Duodenal mucosa (tissue), 2 donors: ENCODE data around the gene ATG7.

Experiments used
- H3K27ac ChIP-seq: one replicate; pipeline ENCODE4 v1.7.0; 2013; ENCODE audit warnings: low read depth, low read length
- H3K27me3 ChIP-seq, 2 donors: one replicate each; pipeline ENCODE4 v1.7.0; 2013; ENCODE audit warnings: low read length in 2 of 2, control low read depth in 1 of 2; ENCODE audit not compliant: insufficient read depth in 2 of 2, control insufficient read depth in 1 of 2
- H3K36me3 ChIP-seq, 2 donors: one replicate each; pipeline ENCODE4 v1.7.0; 2013; ENCODE audit warnings: low read length in 2 of 2, control low read depth in 1 of 2; ENCODE audit not compliant: insufficient read depth in 2 of 2, control insufficient read depth in 1 of 2
- H3K4me1 ChIP-seq, 2 donors: one replicate each; pipeline ENCODE4 v1.7.0; 2013; ENCODE audit warnings: low read length in 2 of 2, control low read depth in 1 of 2; ENCODE audit not compliant: insufficient read depth in 2 of 2, control insufficient read depth in 1 of 2
- H3K4me3 ChIP-seq, 2 donors: one replicate each; pipeline ENCODE4 v1.7.0; 2013; ENCODE audit warnings: low read length in 2 of 2, low read depth in 1 of 2
- H3K9ac ChIP-seq, 2 donors: one replicate each; pipeline ENCODE4 v1.7.0; 2013; ENCODE audit warnings: low read length in 2 of 2, low read depth in 1 of 2
- H3K9me3 ChIP-seq, 2 donors: one replicate each; pipeline ENCODE4 v1.7.0; 2013; ENCODE audit warnings: low read length in 2 of 2, control low read depth in 1 of 2; ENCODE audit not compliant: control insufficient read depth in 1 of 2

ATG7 gene

DNA sequence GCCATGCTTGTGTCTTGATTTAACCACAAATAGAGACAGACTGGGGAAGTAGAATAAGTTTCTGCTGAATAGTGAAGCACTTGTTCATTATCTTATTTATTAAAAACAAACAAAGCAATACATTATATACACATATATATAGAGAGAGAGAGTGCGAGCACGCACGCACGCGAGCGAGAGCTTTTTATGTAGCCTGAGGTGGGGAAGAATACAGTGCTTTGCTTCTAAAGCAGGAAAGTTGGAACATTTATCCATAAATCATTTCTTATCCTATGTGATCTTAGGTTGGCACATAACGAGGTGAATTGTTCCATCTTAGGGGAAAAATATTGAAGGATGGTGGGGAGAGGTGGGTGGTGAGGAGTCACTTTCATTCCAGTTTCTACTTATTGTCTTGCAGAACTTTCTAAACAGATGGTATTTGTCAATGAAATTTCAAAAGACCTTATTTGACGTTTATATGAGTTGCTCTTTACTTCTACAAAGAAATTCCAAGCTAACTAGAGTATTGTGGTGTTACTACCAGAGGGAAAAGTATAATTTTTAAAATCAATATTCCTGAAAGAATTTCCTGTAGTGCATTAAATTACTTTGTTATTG, 110.0 kb downstream of the ATG7 start:
- Histone ChIP-seq H3K9me3 (no peaks in the 10 kb centered on the region), H3K9ac (no peak overlapping the region), H3K27ac (no peak overlapping the region), H3K36me3 (peaks cover 0 to 5% of the 10 kb centered on the region in 2 donors), H3K4me1 (no peaks in the 10 kb centered on the region), H3K27me3 (no peaks in the 10 kb centered on the region), H3K4me3 (no peak overlapping the region)

DNA sequence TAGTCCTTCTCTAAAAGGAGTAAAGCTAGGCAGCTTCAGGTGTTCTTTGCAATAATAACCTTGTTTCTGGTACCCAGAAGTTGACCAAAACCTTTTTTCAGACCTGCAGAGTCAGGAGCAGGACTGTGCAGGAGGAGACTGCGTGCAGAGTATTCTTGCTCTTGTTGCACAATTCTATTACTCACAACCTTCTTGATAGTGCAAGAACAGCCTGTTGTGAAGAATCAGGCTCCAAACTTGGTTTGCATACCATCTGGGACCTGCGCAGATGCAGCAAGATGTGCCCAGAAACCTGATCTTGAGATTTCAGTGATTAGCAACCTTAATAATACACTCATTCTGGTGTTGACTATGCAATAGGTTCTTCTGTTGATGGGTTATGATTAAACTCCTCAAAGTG, 111.9 kb downstream of the ATG7 start:
- no peaks in the 10 kb centered on the region for H3K9me3 ChIP-seq
- no peak overlapping the region for H3K4me3 ChIP-seq
- no peak overlapping the region for H3K9ac ChIP-seq
- H3K36me3 ChIP-seq = peaks cover 0 to 5% of the 10 kb centered on the region in 2 donors
- no peak overlapping the region for H3K27ac ChIP-seq
- H3K27me3 ChIP-seq = no peaks in the 10 kb centered on the region
- H3K4me1 ChIP-seq = no peaks in the 10 kb centered on the region

DNA sequence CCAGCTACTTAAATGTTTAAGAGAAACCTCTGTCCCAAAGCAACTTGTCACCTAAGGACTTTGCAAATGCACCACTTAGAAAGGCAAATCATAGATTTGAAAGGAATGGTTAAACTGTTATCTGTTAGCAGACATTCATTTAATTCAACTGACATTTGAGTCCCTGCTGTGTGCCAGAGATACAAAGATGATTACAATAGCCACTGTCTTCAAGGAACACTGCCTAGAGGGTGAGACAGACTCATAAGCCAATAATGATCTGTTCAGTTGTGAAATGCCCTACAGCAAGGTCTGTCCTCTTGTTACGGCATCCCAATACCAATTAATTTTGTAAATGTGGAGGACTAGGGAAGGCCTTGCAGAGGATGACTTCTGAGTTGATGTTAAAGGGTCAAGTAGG, 113.1 kb downstream of the ATG7 start:
- no peaks in the 10 kb centered on the region for H3K9me3 ChIP-seq
- H3K4me3 ChIP-seq = no peak overlapping the region
- no peak overlapping the region for H3K9ac ChIP-seq
- no peak overlapping the region for H3K27ac ChIP-seq
- H3K36me3 ChIP-seq = peaks cover 0 to 5% of the 10 kb centered on the region in 2 donors
- H3K4me1 ChIP-seq = peaks cover under 1 to 3% of the 10 kb centered on the region in 2 donors
- no peaks in the 10 kb centered on the region for H3K27me3 ChIP-seq

DNA sequence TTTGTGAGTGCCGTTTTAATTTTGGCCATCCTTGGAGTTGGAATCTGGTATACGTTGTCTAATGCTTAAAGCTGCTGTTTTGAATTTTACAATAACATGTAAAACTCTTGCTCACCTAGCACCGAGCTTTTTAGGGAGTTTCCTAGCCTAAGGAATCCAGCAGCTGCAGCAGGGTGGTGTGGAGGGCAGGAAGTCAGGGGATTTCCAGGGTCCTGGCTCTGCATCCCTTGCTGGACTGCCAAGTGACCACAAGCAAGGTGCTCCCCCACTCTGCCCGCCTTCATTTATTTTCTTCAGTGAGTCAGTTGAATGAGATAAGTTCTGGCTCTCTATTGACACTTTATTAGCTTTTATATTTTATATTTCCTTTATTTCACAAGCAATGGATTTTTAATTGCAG, 113.7 kb downstream of the ATG7 start:
- Histone ChIP-seq H3K36me3 (peaks cover 0 to 5% of the 10 kb centered on the region in 2 donors), H3K9ac (no peak overlapping the region), H3K27ac (no peak overlapping the region)

DNA sequence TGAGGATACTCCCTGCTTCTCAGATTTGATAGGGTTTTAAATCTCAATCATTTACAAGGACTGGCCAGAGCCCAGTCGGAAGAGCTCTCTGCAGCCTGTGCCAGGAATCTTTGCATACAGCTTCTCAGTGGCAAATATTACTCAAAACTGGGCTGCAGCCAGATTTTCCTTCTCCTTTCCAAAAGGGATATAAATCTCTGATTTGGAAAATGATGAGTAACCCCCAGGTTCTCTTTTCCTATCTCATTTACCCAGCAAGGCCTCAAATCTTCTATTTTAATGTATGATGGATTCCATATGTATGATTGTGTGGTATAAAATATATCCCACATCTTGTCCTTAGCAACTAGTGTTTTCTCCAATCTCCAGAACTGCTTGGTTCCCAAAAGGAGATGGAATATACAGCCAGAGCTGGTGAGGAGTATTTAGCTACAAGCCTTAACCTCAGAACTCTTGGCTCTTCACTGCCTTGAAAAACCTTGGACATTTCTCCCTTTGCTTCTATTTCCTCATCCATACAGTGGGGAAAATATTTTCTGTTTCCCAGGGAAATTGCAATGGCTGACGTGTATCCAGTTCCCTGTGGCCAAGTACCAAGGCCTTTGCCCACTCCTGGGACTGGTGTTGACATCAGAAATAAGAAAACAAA, 114.4 kb downstream of the ATG7 start:
- H3K27ac ChIP-seq = no peak overlapping the region

More for the DNA sequence above, 113.7 kb downstream of the ATG7 start:
- no peak overlapping the region for H3K4me3 ChIP-seq
- H3K9me3 ChIP-seq = no peaks in the 10 kb centered on the region
- H3K4me1 ChIP-seq = peaks cover 6 to 9% of the 10 kb centered on the region in 2 donors
- H3K27me3 ChIP-seq = no peaks in the 10 kb centered on the region

DNA sequence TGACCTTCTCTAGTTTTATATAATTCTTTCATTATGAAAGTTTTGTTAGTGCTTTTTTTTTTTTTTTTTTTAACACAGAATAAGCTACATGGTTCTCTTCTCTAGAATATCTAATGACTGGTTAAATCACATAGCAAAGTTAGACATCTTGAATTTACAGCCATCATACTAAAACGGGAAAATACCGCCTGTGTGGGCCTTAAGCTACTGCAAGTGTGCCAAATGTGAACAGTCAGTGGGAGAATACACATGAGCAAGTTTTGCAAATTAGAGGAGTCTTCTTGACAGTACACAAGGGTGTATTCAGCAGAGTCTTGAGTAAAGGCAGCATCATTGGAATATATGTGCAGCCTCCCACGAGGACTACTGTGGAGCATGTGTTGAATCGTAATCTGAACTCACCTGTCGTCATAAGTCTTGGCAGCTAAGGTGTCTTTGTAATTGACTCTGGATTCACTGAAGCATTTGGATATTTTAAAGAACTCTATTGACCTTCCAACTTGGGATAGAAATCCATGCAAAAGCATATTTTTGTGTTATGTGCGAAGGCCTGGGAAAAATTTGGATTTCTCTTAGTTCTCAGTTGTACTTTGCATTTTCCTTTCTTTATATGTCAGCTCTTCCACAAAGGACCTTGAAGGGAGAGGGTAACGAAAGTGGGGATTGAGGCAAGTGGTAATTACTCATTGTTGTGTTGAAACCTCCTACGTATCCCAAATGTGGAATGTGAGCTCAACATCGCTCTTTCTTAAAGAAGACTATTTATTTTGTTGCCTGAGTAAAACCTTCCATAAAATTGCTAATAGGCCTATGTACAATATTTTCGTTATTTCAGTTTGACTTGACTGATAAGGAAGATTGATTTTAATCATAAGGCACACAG, 117.4 kb downstream of the ATG7 start:
- H3K36me3 ChIP-seq = peaks cover 0 to 5% of the 10 kb centered on the region in 2 donors
- H3K4me3 ChIP-seq = no peak overlapping the region
- no peaks in the 10 kb centered on the region for H3K9me3 ChIP-seq
- H3K27ac ChIP-seq = no peak overlapping the region
- no peaks in the 10 kb centered on the region for H3K27me3 ChIP-seq
- H3K4me1 ChIP-seq = peaks cover 26 to 40% of the 10 kb centered on the region in 2 donors
- no peak overlapping the region for H3K9ac ChIP-seq

More for the DNA sequence above, 114.4 kb downstream of the ATG7 start:
- no peak overlapping the region for H3K9ac ChIP-seq
- no peaks in the 10 kb centered on the region for H3K27me3 ChIP-seq
- H3K9me3 ChIP-seq = no peaks in the 10 kb centered on the region
- peaks cover 13 to 15% of the 10 kb centered on the region in 2 donors for H3K4me1 ChIP-seq
- H3K36me3 ChIP-seq = peaks cover 0 to 5% of the 10 kb centered on the region in 2 donors
- no peak overlapping the region for H3K4me3 ChIP-seq

DNA sequence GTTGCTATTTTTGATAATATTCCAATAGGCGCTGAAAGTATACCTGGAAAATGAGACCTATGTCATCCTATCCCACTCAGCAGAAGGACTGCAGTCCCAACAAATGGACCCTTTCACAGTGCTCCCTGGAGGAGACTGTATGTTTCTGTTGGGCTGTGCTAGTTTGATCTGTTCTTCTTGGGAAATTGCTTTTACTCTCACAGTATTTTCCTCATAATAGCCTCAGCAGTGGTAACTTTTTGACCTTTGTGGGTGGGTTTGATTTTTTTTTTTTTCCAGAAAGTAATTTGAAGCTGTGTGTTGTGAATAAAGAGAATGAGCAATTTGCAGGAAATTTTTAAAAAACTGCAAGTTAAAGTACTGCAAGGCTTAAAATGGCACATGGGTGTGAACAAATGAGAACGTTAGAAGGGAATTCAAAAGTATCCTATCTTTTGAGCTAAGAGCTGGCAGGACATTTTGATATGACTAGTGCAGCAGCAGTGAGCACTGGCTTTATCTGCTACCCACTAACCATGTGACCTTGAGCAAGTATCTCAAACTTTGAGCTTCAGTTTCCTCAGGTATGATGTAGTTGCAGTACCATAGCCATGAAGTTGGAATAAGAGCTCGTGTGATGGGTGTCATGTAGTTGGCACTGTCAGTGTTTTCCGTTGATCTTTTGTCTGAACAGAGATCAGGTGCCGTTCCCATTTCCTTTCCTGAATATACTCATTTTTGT, 118.4 kb downstream of the ATG7 start:
- peak overlapping the region; percentile 46 to 56 for H3K4me3 ChIP-seq
- H3K27me3 ChIP-seq = no peaks in the 10 kb centered on the region
- H3K27ac ChIP-seq = no peak overlapping the region
- no peak overlapping the region for H3K9ac ChIP-seq
- no peaks in the 10 kb centered on the region for H3K9me3 ChIP-seq
- no peaks in the 10 kb centered on the region for H3K36me3 ChIP-seq
- H3K4me1 ChIP-seq = peaks cover 26 to 46% of the 10 kb centered on the region in 2 donors

DNA sequence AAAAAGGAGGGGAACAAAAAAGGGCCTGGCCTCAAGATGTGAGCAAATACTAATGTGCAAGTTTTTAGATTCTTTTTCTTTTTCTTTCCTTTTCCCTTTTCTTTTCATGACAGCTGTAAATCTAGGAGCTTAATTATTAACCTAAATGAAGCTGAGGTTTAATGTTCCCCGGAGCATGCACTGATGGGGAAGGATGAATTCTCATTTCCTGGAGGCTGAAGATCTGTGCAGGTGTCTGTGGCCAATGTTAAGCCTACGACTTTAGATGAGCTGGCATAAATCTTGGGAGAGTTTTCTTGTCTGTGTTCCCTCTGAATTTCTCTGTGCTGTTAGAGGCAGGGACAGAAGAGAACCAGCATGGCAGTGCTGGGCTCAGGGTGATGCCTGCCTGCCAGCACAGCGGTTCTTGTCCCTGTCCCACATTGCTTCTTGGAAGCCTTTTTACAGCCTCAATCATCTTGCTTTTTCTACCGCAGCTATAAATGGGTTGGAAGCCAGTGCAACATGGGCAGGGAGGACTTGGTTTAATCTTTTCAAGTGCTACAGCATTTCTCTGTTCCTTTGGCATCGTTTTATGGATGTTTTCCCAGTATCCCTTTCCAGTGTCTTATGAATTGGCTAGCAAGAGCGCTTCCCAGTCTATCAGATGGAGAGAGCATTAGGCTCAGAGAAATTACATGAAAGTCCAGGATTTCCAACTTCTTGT, 119.1 kb downstream of the ATG7 start:
- Histone ChIP-seq H3K36me3 (no peaks in the 10 kb centered on the region), H3K9me3 (no peaks in the 10 kb centered on the region), H3K4me1 (peaks cover 26 to 46% of the 10 kb centered on the region in 2 donors), H3K9ac (peak overlapping the region in 1 of 2 donors; percentile 6), H3K4me3 (peak overlapping the region; percentile 46 to 56), H3K27ac (no peak overlapping the region), H3K27me3 (no peaks in the 10 kb centered on the region)

DNA sequence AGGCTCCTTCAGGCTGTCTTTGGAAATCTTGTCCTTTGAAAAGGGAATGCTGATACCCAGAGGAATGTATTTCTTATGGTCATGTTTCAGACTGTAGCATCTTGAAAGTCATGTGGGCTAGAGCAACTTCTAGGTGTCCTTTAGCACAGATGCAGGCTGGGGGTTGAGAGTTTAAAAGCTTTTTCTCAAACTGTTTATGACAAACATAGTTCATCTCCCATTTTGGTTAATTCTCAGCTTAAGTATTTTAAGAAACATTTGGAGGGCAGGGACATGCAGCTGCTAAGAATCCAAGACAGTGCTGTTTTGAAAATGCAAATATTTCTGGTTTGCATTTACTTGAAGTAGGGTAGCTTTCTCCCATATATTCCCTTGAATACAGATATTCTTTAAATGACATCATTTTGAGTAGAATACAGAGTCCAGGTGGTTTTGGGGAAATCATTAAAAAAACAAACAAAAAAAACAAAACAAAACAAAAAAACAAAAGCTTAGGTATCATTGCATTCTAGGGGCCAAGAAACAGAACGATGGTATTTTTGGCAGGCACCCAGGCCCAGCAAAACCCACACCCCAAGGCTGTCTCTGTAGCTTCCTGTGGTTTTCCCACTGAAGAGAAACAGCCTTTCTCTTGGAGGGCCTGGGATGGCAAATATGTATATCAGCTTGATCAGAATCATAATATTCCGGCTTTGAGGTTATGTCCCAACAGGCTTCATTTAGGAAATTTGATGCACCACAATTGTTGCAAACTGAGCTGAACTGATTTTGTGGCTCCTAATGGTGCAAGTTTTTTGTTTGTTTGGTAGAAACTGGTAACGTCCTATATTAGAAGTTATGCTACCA, 120.0 kb downstream of the ATG7 start:
- no peaks in the 10 kb centered on the region for H3K27me3 ChIP-seq
- H3K4me1 ChIP-seq = peaks cover 26 to 46% of the 10 kb centered on the region in 2 donors
- no peak overlapping the region for H3K4me3 ChIP-seq
- H3K27ac ChIP-seq = no peak overlapping the region
- no peak overlapping the region for H3K9ac ChIP-seq
- H3K36me3 ChIP-seq = no peaks in the 10 kb centered on the region
- no peaks in the 10 kb centered on the region for H3K9me3 ChIP-seq
